ENCODE data around the gene ADTRP.
A peak's percentile ranks its signal among the peaks of the same experiment; 100 is the strongest.

ADTRP gene

GRCh38 chr6:11772109-11772825 lies 6.3 kb downstream of the ADTRP start:
- no peak for DNase-seq

- DNase-seq: no peak
Measured at GRCh38 chr6:11771473-11772048, 7.0 kb downstream of the ADTRP start.

DNA sequence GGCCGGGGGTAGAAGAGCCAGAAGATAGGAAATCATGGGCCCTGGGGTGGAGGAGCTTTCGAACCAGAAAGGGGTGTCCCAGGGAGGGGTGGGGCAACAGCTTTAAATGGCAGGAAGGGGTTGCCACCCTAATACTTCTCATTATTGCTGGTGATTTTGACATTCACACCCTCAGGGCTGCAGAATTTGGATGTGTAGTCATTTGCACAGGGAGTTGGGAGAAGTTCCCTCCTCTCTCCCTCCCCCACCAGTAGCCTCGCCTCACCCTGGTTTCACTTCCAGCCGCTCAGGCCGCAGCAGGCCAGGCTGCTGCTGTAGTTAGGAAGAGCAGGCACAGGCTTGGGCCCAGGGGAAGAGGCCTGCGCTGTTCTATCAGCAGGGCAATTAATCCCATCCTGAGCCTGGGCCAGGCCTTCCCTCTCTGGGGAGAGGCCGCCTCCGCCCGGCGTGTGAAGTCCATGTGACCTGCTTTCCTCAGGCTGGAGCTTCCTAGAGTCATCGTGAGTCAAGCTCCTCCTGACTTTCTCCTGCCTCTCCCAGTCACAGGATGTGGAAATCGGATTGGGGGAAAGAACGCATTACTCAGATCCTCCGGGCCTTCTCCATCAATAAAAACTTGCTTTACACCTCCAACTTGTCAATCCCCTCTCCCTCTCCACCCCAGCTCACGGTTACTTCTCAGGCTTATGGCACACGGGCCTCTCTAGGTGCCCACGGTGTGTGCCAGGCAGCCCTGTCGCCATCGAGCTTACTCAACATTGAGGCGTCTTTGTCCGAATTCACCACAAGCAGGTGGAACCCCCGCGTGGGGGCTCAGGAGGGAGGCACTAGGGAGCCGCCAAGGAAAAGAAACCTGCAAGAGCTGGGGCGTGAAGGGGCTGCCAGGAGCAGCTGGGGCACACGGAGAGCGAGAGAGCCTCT lies 7.8 kb downstream of the ADTRP start:
- no peak for DNase-seq

DNA sequence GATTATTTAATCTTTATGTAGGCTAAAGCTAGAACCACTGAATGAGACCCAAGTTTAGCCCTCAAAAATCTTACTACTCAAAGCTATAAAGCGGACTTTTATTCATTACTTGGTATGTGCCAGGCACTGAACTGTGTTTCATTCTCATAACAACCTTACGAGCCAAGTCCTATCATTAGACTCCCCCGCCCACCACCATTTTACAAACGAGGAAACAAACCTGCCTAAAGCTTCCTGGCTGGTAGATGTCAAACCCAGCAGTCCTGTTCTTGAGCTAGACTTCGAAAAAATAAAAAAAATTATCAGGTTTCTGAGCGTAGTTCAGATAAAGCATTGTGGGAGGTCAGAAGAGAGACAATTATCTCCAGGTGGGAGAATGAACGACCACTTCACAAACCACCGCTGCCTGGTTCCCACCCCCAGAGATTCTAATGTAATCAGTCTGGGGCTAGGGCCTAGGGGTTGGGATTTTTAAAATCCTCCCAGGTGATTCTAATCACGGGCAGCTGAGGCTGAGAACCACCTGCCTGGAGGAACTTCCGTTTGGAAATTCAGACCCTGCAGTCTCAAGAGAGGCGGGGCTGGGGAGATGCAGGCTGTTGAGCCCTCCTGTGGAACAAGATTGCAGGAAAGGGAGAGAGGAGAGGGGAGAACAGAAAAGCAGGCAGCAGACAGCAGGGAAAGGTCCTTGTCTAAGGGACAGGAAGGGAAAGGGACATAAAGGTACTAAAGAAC lies 8.6 kb downstream of the ADTRP start:
- DNase-seq: peak; percentile 63

GRCh38 chr6:11769244-11769643 lies 9.4 kb downstream of the ADTRP start:
- DNase-seq: no peak

- peak; percentile 15 for DNase-seq
Measured at GRCh38 chr6:11767978-11768756, 10.4 kb downstream of the ADTRP start.

DNA sequence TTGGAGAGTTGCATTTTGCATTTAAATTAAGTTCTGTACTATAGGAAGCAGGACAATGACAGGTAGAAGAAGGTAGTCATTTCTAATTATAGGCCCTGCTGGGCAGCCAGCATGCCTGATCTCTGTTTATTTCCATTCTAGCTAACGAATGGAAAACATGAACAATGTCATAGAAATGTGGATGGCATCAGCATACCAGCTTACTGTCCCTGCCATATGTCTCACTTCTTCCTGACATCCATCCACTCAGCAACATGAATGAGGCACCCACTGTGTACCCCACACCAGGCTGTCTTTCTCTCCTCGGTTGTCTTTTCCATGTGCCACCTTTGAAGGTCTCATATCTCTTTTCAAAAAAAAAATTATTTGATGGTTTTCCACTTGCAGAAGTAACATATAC lies 11.1 kb downstream of the ADTRP start:
- DNase-seq: no peak

- DNase-seq: no peak
Measured at GRCh38 chr6:11766589-11767450, 11.8 kb downstream of the ADTRP start.

- no peak for DNase-seq
Measured at GRCh38 chr6:11766043-11766442, 12.6 kb downstream of the ADTRP start.

DNA sequence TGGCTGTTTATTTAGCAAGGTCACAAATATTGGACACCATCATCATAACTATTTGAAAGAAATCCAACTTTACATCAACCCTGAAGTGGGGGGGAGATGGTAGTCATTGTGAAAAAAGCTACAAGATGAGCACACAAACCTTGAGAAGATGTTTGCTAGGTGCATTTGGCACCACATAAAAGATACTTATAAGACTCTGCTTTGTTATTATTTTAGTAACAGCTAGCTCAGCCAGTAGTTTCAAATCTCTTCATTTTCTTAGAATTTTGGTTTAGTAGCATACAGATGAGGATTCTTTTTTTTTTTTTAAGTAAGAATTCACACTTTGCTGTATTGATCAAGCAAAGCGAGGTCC lies 14.4 kb downstream of the ADTRP start:
- DNase-seq: no peak

DNA sequence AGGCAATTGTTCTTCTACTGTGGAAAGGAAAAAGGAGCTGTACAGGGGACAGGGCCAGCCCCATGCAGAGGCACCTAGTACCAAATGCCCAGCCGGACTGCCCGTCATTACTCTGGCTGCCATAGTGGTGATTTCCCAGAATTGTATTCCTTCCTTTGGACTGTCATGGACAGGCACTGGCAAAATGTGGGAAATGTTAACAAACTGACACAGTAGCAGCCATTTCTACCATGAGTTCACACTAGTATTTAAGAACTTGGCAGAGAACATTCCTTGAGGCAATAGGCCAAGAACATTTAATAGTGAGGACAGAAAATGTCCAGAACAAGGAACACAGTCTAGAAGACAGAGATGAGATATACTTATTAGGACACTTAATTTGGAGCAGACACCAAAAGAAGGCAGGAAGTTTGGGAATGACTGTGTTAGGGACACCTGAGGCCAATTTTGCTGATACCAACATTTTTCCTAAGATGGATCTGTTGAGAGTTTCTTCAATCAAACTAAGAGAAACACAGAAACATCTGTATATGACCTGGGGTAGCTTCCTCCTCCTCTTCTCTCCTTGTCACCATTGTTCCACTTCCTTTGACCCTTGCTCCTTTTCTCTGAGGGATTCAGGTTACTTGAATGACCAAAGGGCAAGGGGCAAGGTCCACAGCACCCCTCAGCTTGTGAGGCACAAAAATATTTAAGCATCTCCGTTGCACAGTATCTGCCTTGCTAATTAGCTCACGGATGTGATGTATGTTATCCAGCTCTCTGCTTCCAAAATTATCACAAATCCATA lies 14.9 kb downstream of the ADTRP start:
- no peak for DNase-seq

- no peak for DNase-seq
Measured at GRCh38 chr6:11762794-11763459, 15.7 kb downstream of the ADTRP start.

DNA sequence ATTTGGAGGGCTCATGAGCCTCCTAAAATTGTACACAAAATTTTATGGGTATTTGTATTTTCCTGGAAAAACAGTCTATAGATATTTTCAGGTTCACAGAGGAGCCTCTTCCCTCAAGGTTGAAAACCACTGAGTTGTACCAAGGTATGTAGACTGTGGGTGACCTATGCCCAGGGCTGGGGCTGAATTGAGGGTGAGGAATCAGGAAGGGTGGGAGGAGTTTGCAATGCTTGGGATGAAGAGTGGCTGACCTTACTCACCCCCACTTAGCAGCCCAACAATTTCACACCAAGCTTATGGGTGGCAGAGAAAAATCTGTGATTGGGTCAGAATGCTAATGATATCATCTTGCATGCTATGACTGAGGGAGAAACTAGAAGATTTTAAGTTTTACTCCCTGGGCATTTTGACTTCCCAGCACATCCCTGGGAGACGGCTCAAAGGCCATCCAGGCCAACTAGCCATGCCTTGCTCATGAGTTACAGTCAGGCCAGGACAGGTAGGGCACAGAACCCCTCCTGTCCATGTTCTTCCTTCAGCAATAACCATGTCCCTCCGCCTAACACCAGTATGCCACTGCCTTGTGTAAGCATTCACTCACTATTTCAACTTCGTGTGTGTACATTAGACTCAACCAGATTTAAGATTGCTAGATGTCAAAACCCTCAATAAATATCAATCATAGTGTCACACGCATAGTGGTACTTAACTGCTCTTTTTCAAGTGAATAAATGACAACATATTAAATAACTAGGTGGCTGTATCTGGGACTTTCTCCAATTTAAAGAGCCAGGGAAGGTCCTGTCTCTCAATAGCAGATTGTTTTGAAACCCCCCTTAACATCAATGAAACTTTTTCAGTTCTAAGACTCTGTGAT lies 16.6 kb downstream of the ADTRP start:
- no peak for DNase-seq

GRCh38 chr6:11760015-11760473 lies 18.6 kb downstream of the ADTRP start:
- no peak for DNase-seq

DNA sequence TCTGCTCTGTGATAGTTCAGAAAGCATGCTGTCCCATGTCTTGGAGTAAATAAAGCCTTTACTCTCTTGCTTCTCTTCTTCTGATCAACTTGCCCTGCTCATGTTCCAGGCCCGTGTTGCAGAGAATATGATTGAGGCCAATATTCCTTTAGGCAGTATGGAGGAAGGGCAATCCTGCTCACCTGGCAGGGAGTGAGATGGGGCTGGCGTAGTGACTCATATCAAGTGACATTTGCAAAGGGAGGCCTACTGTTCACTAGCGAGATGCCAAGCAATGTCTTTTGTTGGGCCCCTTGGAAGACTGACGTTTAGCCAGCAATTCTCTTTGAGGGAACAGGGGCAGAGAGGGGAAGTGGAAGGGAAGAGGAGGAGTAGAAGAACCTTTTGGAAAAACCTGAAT lies 19.7 kb downstream of the ADTRP start:
- DNase-seq: no peak

- no peak for DNase-seq
Measured at GRCh38 chr6:11756726-11757125, 21.9 kb downstream of the ADTRP start.

DNA sequence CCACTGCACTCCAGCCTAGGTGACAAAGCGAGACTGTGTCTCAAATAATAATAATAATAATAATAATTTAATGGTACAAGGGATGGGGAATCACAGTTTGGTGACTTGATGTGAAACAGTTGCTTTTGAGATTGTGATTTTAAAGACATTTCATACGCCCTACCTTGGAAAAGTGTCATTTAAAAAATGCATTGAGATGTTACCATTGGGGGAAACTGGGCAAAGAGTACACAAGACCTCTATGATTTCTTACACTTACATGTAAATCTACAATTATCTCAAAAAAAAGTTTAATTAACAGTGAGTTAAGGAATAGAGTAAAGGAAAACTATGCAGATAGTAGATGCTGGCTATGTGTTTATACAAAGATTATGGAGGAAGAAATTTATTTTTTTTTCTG lies 22.3 kb downstream of the ADTRP start:
- DNase-seq: no peak

- DNase-seq: no peak
Measured at GRCh38 chr6:11755725-11756124, 22.9 kb downstream of the ADTRP start.

Measured in NCI-H1105 treated with DMSO at 0.1 percent for 48 hours (cell line).